Thyroid gland (tissue), 4 donors: Measurements from ENCODE around the gene CDC42EP1. TPM values are rescaled to one million over a fixed set of nuclear protein-coding genes. Genes with fewer than 3 reads are reported as not detected.
"Not testable (repeated sequence)": the region's sequence is repeated elsewhere in the genome, so short reads cannot be mapped to it uniquely, and the experiment has no call there.

Source experiments
- DNase-seq, 2 donors: peaks; one replicate each; pipeline ENCODE4 v3.0.0-alpha.2; 2019
- H3K27ac ChIP-seq, 3 donors: fragments of 200-600 bp; sonication (generic); 1 replicate in 2 of 3; 2 replicates in 1 of 3; pipeline ENCODE4 v1.5.1; 2016 to 2019; ENCODE audit warnings: mild to moderate bottlenecking in 1 of 3, moderate library complexity in 1 of 3
- H3K27me3 ChIP-seq: fragments of 200-600 bp; sonication (generic); one replicate; pipeline ENCODE4 v1.5.1; 2019
- H3K36me3 ChIP-seq, 2 donors: fragments of 200-600 bp; sonication (generic); one replicate each; pipeline ENCODE4 v1.5.1; 2016 to 2019
- H3K4me1 ChIP-seq, 2 donors: fragments of 200-600 bp; sonication (generic); one replicate each; pipeline ENCODE4 v1.5.1; 2017 to 2019
- H3K4me3 ChIP-seq, 3 donors: fragments of 200-600 bp; sonication (generic); replicated peaks in 1 of 3; 1 replicate in 2 of 3; 2 replicates in 1 of 3; pipeline ENCODE4 v1.5.1; 2016; ENCODE audit warnings: mild to moderate bottlenecking in 1 of 3
- H3K9me3 ChIP-seq: fragments of 200-600 bp; sonication (generic); one replicate; pipeline ENCODE4 v1.5.1; 2017
- POLR2A ChIP-seq, 2 donors: fragments of 450-650 bp; IDR thresholded peaks; one replicate each; pipeline ENCODE4 v1.6.1; 2017; ENCODE audit warnings: antibody characterized with exemption in 2 of 2, mild to moderate bottlenecking in 2 of 2, moderate library complexity in 1 of 2
- WGBS, 2 donors: methylation state at CpG; one replicate each; pipeline ENCODE4 v1.1.5; 2017; 5-methylcytosine and 5-hydroxymethylcytosine counted together
- intact Hi-C: fragments of 100-400 bp; cut with DNase I; formaldehyde crosslinking; loops from one replicate; pipeline ENCODE4 v1.15.1; 2023
- total RNA-seq, 4 donors: library from RNA; depleted of rRNA; stranded (reverse); fragments of >200 nt; gene quantifications; one replicate each; pipeline ENCODE4 v1.2.3, GENCODE V29; 2016
- TF ChIP-seq, protein P1 (sequence below), 6 experiments: fragments of 200-600 bp in 3 of 6; fragments of 450-650 bp in 3 of 6; sonication (generic) in 3 of 6; IDR thresholded peaks; one replicate each; pipeline ENCODE4 v1.5.1; 2016 to 2019; ENCODE audit warnings: antibody characterized with exemption in 6 of 6, mild to moderate bottlenecking in 2 of 6, inconsistent platforms in 1 of 6, moderate library complexity in 1 of 6

Gene CDC42EP1
- total RNA-seq, 4 donors from 2014 or later = 15.7 to 23.3 (median 18.3) TPM

DNA sequence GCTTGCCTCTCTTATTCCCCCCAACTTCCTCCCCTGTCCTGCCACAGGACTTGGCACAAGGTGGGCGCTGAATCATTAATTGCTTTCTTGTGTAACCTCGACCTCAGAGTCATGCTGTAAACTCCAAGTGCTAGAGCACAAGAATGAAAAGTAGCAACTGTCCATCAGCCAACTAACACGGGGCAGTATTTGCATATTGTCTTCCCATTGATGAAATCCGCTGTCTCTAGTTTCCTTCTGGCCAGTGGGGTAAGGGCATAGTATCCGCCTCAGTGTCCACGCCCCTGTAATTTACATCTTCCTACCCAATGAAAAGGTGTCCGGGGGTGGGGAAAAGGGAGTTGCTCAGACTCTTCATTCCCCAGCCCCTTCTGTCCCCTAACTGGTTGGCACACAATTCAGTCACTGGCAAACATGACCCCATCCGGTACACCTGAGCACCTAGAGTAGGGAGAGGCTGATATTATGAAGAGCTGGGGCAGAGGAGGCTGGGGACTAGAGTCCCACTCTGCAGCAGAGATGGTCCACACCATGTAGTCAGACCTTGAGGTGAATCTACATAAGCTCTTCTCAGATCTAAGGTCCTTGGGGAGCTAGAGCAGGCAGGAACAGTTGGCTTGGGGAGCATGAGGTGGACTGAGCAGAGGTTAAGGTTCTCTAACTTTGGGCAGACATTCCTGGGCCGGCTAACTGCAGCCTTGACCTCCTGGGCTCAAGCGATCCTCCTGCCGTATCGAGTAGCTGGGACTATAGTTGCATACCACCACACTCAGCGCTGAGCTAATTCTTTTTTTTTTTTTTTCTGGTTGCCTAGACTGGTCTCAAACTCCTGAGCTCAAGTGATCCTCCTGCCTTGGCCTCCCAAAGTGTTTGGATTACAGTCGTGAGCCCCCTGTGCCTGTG is 41.5 kb downstream of the CDC42EP1 start:
- WGBS, 2 donors = 48 to 50% methylated on average over 14 of the region's 14 CpGs
- no peak overlapping the region for H3K27ac ChIP-seq
- no peaks in the 10 kb centered on the region for H3K9me3 ChIP-seq
- no peak for TF ChIP-seq POLR2A (IDR thresholded peaks at IDR 0.05)
- TF ChIP-seq, protein P1, sequence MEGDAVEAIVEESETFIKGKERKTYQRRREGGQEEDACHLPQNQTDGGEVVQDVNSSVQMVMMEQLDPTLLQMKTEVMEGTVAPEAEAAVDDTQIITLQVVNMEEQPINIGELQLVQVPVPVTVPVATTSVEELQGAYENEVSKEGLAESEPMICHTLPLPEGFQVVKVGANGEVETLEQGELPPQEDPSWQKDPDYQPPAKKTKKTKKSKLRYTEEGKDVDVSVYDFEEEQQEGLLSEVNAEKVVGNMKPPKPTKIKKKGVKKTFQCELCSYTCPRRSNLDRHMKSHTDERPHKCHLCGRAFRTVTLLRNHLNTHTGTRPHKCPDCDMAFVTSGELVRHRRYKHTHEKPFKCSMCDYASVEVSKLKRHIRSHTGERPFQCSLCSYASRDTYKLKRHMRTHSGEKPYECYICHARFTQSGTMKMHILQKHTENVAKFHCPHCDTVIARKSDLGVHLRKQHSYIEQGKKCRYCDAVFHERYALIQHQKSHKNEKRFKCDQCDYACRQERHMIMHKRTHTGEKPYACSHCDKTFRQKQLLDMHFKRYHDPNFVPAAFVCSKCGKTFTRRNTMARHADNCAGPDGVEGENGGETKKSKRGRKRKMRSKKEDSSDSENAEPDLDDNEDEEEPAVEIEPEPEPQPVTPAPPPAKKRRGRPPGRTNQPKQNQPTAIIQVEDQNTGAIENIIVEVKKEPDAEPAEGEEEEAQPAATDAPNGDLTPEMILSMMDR (IDR thresholded peaks at IDR 0.05) = no peak
- H3K4me1 ChIP-seq = peaks cover 4 to 5% of the 10 kb centered on the region in 2 donors
- no peaks in the 10 kb centered on the region for H3K27me3 ChIP-seq
- H3K36me3 ChIP-seq = no peaks in the 10 kb centered on the region
- H3K4me3 ChIP-seq = no peak overlapping the region
- intact Hi-C loops = no loop called here
- peak in 1 of 2 donors; percentile 43 for DNase-seq

DNA sequence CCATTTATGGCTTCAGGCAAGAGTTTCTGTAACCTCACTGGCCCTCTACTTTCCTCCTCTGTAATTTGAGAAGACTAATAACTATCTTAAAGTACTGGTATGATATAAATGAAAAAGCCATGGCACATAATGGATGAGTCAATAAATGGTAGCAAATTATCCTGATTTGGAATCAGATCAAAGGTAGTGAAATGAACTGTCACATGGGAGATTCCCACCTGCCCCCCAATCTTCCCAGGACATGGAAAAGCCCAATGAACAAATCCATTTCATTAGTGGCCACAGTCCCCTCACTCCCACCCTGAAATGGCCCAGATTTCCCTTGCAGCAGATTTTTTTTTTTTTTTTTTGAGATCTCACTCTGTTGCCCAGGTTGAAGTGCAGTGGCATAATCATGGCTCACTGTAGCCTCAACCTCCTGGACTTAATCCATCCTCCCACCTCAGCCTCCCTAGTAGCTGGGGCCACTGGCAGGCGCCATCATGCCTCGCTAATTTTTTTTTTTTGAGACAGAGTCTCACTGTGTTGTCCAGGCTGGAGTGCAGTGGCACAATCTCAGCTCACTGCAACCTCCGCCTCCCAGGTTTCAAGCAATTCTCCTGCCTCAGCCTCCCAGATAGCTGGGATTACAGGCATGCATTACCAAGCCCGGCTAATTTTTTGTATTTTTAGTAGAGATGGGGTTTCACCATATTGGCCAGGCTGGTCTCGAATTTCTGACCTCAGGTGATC is 42.4 kb downstream of the CDC42EP1 start:
- intact Hi-C loops, H3K27me3 ChIP-seq, H3K27ac ChIP-seq, H3K36me3 ChIP-seq, H3K4me1 ChIP-seq, H3K9me3 ChIP-seq, H3K4me3 ChIP-seq, DNase-seq: not testable (repeated sequence)
- WGBS, 2 donors = 92 to 94% methylated on average over 5 of the region's 5 CpGs

DNA sequence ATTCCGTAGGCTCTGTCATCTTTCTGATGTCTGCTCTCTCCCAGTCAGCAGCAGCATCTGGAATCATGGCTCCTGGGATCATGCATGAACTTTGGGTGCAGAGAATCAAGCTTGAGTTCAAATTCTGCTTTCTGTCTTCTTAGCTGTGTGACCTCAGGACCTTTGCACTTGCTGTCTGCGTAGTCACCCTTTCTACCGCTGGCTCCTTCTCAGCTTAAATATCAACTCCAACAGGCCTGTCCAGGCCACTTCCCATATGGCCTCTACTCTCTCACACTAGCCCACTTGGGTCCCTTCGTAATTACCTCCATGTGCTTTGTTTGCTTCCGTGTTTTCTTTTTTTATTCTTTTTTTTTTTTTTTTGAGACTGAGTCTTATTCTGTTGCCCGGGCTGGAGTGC is 43.8 kb downstream of the CDC42EP1 start:
- TF ChIP-seq, protein P1 (IDR thresholded peaks at IDR 0.05) = no peak
- TF ChIP-seq POLR2A (IDR thresholded peaks at IDR 0.05) = no peak
- Histone ChIP-seq H3K9me3 (no peaks in the 10 kb centered on the region), H3K4me3 (no peak overlapping the region), H3K27ac (no peak overlapping the region), H3K4me1 (peaks cover 6 to 11% of the 10 kb centered on the region in 2 donors), H3K36me3 (no peaks in the 10 kb centered on the region), H3K27me3 (no peaks in the 10 kb centered on the region)
- DNase-seq = no peak
- 85 to 96% methylated on average over 6 of the region's 6 CpGs for WGBS, 2 donors
- intact Hi-C loops = no loop called here

DNA sequence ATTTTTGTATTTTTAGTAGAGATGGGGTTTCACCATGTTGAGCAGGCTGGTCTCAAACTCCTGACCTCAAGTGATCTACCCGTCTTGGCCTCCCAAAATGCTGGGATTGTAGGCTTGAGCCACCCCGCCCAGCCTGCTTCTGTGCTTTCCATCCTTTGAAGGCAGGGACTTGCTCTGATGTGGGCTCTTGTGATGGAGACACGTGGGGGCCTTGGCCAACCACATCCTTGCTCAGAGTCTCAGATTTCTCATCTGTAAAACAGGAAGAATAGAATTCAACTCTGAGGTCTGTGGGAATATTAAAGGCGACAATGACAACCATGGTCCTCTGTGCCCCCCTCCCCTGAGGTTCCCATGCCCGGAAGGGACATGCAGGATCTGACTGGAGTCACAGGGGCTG is 44.6 kb downstream of the CDC42EP1 start:
- H3K4me1 ChIP-seq = peaks cover 8 to 13% of the 10 kb centered on the region in 2 donors
- no peak overlapping the region for H3K4me3 ChIP-seq
- intact Hi-C loops = no loop called here
- H3K27me3 ChIP-seq = no peaks in the 10 kb centered on the region
- TF ChIP-seq, protein P1 (IDR thresholded peaks at IDR 0.05) = no peak
- TF ChIP-seq POLR2A (IDR thresholded peaks at IDR 0.05) = no peak
- no peak overlapping the region for H3K27ac ChIP-seq
- no peaks in the 10 kb centered on the region for H3K9me3 ChIP-seq
- no peak for DNase-seq
- no peaks in the 10 kb centered on the region for H3K36me3 ChIP-seq
- WGBS, 2 donors = 64 to 77% methylated on average over 5 of the region's 5 CpGs

DNA sequence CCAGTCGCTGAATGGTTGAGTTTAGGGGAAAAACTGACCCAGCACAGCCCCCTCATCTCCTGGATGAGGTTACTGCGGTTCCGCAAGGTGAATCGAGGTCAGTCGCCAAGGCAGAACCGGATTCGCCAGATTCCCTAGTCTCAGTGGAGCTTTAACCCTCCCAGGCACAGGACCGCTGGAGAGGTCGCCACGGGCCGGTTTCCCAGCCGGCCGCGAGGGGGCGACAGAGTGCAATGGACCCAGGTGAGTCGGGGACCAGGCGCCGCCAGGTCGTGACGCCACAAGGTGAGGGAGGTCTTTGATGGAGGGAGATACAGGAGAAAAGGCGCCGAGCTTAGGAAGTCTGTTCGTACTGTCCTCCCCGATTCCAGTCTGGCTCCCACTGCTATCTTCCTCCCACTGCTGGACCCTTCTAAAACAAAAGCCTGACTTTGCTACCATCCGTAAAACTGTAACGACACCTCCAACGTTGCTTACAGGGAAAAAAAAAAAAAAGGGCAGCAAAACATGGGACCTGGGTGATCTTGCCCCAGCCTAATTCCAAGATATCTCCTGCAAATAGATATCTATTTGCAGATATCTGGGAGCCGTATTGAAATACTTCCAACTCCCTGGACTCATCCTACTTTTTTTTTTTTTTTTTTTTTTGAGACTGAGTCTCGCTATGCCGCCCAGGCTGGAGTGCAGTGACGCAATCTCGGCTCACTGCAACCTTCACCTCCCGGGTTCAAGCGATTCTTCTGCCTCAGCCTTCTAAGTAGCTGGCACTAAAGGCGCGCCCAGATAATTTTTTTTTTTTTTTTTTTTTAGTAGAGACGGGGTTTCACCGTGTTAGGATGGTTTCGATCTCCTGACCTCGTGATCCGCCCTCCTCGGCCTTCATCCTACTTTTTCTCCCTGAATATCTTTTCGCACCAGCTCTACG is 47.0 kb downstream of the CDC42EP1 start:
- intact Hi-C loops = no loop called here
- TF ChIP-seq POLR2A (IDR thresholded peaks at IDR 0.05) = peak in 1 of 2 donors; percentile 63
- TF ChIP-seq, protein P1 (IDR thresholded peaks at IDR 0.05) = peak; percentile 84 to 98 (median 96)
- Histone ChIP-seq H3K4me1 (peaks cover 20 to 21% of the 10 kb centered on the region in 2 donors), H3K9me3 (no peaks in the 10 kb centered on the region), H3K27ac (peak overlapping the region; percentile 91 to 96 (median 93)), H3K27me3 (no peaks in the 10 kb centered on the region), H3K4me3 (peak overlapping the region in 1 of 3 donors; percentile 93), H3K36me3 (no peaks in the 10 kb centered on the region)
- peak; percentile 93 to 95 for DNase-seq
- 3 to 4% methylated on average over 41 to 44 of the region's 44 CpGs for WGBS, 2 donors
